NCI-H345 treated with DMSO at 0.1 percent for 48 hours (cell line): ENCODE data around the gene MYH2.
"Not testable (repeated sequence)": the region's sequence is repeated elsewhere in the genome, so short reads cannot be mapped to it uniquely, and the experiment has no call there.

Experiments used
- DNase-seq: peaks from one replicate; lab custom pipeline; 2025; ENCODE audit not compliant: unreplicated experiment; lab: John Stamatoyannopoulos, UW

MYH2 gene

GRCh38 chr17:10549096-10549842 is at the start of gene MYH2:
Gene MYH2, minus strand, starts transcription at chr17:10549658. Its CDS starts 1,738 bp downstream, at chr17:10547920.
- DNase-seq, result no peak

DNA sequence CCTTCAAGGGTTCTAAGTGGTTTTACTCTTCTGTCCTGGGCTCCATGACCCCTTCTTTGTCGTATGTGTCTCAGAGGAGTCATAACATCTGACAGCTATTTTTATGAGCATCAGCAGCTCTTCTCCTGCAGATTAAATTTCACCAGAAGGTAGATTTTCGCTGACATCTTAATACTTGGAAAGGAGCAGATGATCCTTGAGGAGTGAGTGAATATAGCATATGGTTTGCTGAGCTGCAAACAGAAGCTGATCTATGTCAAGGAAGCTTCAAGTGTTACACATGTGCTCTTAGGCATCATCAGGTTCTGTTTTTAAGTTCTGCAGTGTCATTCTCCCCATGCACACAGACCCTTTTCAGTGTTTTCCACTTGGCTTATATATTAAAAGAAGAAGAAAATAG is 49.2 kb upstream of the MYH2 start:
- no peak for DNase-seq

- DNase-seq, result no peak
These were observed 40.2 kb upstream of the MYH2 start for GRCh38 chr17:10589553-10590145.

- no peak for DNase-seq
These were observed 36.1 kb upstream of the MYH2 start for GRCh38 chr17:10585529-10585928.

- no peak for DNase-seq
These were observed 34.4 kb upstream of the MYH2 start for GRCh38 chr17:10583834-10584233.

DNA sequence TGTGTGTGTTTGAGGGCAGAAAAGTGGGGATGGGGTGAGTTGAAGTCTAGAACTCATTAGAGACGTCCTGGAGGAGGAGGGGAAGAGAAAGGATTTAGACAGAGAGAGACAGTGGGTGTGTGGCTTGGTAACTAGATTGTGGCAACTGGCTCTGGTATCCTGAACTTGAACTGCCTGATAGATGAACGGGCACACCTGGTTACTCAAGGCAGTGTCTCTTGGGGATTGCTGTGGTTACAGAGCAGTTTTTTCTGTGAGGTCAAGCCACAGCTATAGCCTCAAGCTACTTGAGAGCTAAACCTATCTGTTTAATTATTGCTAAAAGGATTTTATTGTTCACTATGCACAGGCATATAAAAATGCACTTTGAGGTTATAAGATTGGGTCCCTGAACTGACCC is 29.8 kb upstream of the MYH2 start:
- DNase-seq, result no peak

DNA sequence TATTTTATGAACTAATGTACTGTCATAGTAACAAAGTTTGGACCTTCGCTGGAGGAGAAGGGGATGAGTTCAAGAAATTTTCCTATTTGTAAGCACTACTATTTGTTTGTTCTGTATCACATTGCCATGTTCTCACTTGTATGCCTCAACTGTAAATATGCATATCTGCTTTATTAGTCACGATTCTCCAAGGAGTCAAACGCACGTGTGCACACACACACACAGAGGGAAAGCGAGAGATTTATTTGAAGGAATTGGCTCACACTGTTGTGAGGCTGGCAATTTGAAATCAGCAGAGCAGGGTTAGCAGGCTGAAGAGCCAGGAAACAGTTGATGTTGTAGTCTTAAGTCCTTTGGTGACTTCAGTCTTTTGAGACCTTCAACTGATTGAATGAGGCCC is 24.9 kb upstream of the MYH2 start:
- DNase-seq, result no peak

DNA sequence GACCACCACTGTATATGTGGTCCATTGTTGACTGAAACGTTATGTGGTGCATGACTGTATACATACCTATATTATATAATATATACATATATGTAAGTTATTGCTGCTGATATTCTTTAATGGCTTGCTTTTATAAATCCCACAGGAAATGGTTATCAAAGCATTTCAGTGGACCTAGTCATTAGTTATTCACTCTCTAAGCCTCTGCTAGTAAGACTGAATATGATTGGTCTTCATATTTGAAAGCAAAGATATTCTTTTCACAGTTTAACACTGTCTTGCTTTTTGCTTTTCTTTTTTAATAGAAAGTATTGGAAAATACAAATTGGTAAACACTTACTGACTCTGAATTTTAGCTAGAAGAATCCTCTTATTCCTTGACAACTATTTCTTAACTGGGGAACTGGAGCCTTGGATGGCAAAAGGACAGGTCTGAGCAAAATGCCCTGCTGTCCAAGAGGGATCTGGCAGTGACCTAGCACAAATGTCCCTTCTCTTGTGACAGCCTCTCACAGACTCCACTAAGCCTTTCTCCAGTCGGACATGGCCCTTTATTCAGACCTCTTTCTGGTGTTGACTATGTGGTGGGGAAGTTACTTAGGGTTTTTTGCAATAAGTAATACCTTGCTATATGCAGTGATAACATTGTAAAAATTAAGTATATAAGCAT is 14.7 kb upstream of the MYH2 start:
- no peak for DNase-seq

GRCh38 chr17:10558049-10558448 is 8.6 kb upstream of the MYH2 start:
- DNase-seq, result no peak

GRCh38 chr17:10557422-10557821 is 8.0 kb upstream of the MYH2 start:
- DNase-seq, result no peak

DNA sequence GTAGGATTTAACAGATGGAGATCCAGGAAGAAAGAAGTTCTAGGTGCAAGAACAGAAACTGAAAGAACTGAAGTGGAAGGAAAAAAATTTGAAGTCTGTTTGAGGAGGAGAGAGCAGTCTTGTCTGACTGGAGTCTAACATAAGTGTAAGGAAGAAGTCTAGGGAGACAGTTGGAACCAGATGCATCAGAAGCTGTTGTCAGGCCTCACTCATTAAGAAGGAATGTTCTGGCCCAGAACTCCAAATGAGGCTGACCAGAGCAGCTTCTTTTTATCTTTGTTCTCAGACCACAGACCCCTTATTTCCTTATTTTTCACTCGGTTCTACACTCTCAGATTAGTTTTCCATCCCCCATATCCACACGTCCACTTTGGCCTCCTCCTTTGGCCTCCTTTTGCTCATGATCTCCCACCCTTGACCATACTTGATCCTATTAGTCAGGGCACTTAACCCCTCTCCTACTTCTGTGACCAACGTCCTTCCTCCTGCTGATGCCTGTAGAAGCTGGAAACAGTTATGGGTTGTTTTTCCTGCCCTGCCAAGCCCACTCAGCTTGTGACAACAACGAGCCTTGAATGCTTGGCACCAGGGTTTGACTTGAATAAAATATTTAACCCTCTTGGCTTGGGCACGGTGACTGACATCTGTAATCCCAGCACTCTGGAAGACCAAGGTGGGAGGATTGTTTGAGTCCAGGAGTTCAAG is 7.0 kb upstream of the MYH2 start:
- DNase-seq, result no peak

- DNase-seq, result no peak
These were observed 556 bp upstream of the MYH2 start for GRCh38 chr17:10550014-10550413.

DNA sequence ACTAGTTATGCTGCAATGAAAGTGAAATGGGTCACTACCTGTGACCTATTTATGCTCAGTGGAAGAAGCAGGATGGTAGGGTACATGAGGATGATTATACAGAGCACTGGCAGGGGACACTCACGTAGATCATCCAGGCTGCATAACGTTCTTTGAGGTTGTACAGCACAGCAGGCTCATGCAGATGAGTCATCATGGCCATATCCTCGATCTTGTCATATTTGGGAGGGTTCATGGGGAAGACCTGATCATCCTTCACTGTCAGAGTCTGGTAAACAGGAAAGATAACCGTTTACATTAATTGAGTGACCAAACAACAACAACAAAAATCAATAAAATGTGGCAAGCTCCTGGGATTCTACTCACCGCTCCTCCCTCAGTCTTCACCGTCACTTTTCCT is 2.1 kb downstream of the MYH2 start:
- no peak for DNase-seq

DNA sequence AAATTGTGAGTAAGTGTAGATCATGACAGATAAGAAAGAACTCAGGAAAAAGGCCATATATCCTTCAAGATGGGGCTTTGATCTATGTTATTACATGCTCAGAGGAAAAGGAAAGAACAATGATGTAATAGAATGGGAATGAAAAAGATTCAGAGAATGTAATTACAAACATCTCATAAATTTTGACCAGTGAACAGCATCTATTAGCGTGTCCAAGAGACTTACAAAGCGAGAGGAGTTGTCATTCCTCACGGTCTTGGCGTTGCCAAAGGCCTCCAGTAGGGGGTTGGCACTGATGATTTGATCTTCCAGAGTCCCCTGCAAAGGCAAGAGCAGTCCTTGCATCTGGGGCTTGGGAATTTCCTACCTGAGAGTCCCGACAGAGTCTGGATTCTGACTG is 6.0 kb downstream of the MYH2 start:
- DNase-seq, result not testable (repeated sequence)

DNA sequence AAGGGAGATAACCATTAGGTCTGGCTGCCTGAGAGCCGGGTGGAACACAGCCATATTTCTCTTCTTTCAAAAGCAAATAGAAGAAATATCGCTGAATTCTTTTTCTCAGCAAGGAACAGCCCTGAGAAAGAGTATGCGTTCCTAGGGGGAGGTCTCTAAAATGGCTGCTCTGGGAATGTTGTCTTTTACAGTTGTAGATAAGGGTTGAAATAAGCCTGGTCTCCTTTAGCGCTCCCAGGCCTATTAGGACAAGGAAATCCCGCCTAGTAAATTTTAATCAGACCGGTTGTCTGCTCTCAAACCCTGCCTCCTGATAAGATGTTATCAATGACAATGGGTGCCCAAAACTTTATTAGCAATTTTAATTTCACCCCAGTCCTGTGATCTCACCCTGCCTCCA is 8.3 kb downstream of the MYH2 start:
- not testable (repeated sequence) for DNase-seq

GRCh38 chr17:10532026-10532425 is 17.4 kb downstream of the MYH2 start:
- no peak for DNase-seq

DNA sequence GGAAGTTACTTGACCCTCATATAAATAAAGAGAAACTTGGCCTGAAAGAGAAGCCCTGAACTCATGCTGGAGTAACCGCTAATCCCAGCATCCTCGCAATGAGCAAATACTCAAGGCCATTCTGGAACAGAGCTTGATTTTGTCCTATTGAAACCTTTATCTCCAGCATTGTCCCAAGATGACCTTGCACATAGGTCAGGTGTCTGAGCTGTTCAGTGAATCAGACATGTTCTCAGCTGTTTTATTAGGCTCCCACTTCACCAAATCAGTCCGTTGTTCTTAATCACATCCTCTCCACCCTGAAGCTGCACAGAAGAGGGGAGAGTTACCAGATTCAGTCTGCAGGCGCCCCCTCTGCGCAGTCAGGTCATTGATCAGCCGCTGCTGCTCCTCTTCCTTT is 22.0 kb downstream of the MYH2 start:
- DNase-seq, result no peak

DNA sequence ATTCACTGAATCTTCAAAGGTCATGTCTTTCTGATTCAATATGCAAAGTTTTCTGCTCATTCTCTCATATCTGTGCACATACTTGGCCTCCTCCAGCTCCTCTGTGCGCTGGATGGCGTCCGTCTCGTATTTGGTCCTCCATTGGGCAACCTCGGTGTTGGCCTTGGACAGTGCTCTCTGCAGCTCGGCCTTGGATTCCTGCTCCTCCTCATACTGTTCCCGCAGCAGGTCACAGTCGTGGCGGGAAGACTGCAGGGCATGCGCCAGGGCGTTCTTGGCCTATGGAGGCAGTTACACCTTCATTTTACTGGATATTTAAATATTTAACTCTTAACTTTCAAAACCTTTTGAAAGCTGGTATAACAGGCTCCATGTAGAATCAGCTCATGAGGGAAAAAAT is 22.9 kb downstream of the MYH2 start:
- no peak for DNase-seq

GRCh38 chr17:10523064-10523463 is 26.4 kb downstream of the MYH2 start:
- DNase-seq, result no peak

DNA sequence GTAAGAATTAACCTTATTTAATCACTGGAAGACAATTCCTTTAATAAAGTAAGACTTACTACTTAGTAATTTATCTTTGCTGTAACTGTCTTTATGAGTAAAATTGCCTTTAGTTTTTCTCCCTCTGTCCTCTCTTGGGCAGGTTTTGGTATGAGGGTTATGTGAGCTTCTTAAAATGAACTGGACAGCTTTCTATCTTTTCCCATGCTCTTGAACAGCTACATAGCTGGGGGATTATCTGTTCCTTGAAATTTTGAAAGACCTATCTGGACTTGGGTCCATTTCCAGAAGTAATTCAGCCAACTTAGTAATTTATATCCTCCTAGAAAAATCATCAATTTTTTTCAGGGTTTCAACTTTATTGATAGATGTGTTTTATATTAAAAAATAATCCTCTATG is 27.5 kb downstream of the MYH2 start:
- no peak for DNase-seq

DNA sequence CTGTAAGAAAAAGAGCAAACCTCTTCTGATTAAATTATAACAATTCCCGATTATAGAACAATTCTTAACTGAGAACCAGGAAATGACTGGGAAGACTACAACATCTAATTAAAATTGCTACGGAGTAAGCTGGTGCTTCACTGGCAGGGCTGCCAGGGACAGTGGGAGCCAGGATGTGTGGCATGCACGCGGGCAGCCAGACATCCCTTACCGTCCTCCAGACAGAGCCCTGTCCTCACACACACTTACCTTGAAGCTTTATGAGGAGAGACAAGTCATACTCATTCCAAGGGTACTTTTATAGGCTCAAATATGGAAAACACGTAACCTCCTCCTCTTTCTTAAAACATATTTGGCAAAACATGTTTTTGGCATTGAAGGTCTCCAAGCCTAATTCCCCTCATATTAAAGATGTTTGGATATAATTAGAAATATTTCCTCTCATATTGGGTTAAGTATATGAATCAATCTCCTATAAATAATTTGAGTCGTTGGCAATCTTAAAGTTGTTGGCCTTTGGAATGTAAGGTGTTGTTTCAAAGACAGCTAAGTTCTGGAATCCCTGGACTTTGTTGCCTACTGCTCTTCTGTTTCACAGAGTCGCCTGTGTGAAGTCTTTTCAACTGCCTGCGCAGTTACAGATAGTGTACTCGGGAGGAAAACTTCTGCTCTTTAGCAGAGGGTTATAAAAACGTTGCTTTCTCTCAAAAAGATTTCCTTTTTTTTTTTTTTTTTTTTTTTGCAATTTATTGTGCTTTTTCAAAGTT is 31.0 kb downstream of the MYH2 start, which contains the start of gene MYH1:
Gene MYH1 (minus strand): TSS at position 272 of the 767 bp plus-strand sequence. CDS start 1,900 bp downstream, outside the sequence.
- no peak for DNase-seq
